ENCODE data around the gene PARD6G.

- TF ChIP-seq TAF1 (IDR thresholded peaks at IDR 0.05; ENCODE audit: low read depth, low read length): no peak
- TF ChIP-seq POLR2A (IDR thresholded peaks at IDR 0.05; ENCODE audit: low read depth, low read length): no peak
- no peak for TF ChIP-seq POLR2AphosphoS5 (IDR thresholded peaks at IDR 0.05; ENCODE audit: low read depth, low read length)
- TF ChIP-seq POU2F2 (IDR thresholded peaks at IDR 0.05; ENCODE audit: low read depth, low read length): no peak
Measured at GRCh38 chr18:80253236-80253635, 5.9 kb upstream of the PARD6G start.
